Liver (tissue), 9 donors: ENCODE measurements around the gene CCT6A. TPM values are rescaled to one million over a fixed set of nuclear protein-coding genes. Genes with fewer than 3 reads are reported as not detected.

Experiments
- DNase-seq: peaks from one replicate; pipeline ENCODE4 v3.0.0-alpha.2; 2017; ENCODE audit warnings: low spot score
- H3K27ac ChIP-seq, 2 donors: one replicate each; pipeline ENCODE4 v1.7.0; 2013; ENCODE audit warnings: inconsistent platforms in 2 of 2, low read length in 2 of 2, control low read depth in 1 of 2, low read depth in 1 of 2, mild to moderate bottlenecking in 1 of 2
- H3K27me3 ChIP-seq, 4 donors: one replicate each; pipeline versions ENCODE4 v1.6.1 to v1.7.0; 2013; ENCODE audit warnings: low read length in 3 of 4, inconsistent platforms in 1 of 4, mild to moderate bottlenecking in 1 of 4, moderate library complexity in 1 of 4; ENCODE audit not compliant: control insufficient read depth in 4 of 4, insufficient read depth in 4 of 4
- H3K36me3 ChIP-seq, 4 donors: one replicate each; pipeline versions ENCODE4 v1.6.1 to v1.7.0; 2013; ENCODE audit warnings: low read length in 3 of 4, mild to moderate bottlenecking in 3 of 4, low read depth in 1 of 4, moderate library complexity in 1 of 4; ENCODE audit not compliant: control insufficient read depth in 4 of 4, insufficient read depth in 3 of 4
- H3K4me1 ChIP-seq, 4 donors: one replicate each; pipeline versions ENCODE4 v1.6.1 to v1.7.0; 2013; ENCODE audit warnings: low read length in 3 of 4, mild to moderate bottlenecking in 3 of 4, moderate library complexity in 1 of 4; ENCODE audit not compliant: control insufficient read depth in 4 of 4, insufficient read depth in 4 of 4
- H3K4me3 ChIP-seq, 3 donors: one replicate each; pipeline versions ENCODE4 v1.6.1 to v1.7.0; 2013; ENCODE audit warnings: low read length in 3 of 3, control low read depth in 1 of 3, low read depth in 1 of 3, mild to moderate bottlenecking in 1 of 3
- H3K9ac ChIP-seq, 2 donors: one replicate each; pipeline ENCODE4 v1.7.0; 2013; ENCODE audit warnings: low read length in 2 of 2, mild to moderate bottlenecking in 2 of 2, moderate library complexity in 2 of 2, control low read depth in 1 of 2, low read depth in 1 of 2
- H3K9me3 ChIP-seq, 4 donors: one replicate each; pipeline versions ENCODE4 v1.6.1 to v1.7.0; 2013; ENCODE audit warnings: low read length in 3 of 4; ENCODE audit not compliant: control insufficient read depth in 4 of 4
- ATF3 ChIP-seq: IDR thresholded peaks from 2 replicates; pipeline ENCODE4 v1.6.1; 2016; ENCODE audit warnings: antibody characterized with exemption
- CTCF ChIP-seq: fragments of 150-350 bp; IDR thresholded peaks from 2 replicates; pipeline ENCODE4 v1.5.1; 2017; ENCODE audit warnings: improper control_type of control experiment, low read depth, low read length; ENCODE audit not compliant: missing input control
- EGR1 ChIP-seq, 2 donors: IDR thresholded peaks; 2 replicates each; pipeline ENCODE4 v1.6.1; 2016 to 2018; ENCODE audit warnings: antibody characterized with exemption in 2 of 2, low read depth in 2 of 2
- FOXA1 ChIP-seq: IDR thresholded peaks from 2 replicates; pipeline ENCODE4 v1.6.1; 2016; ENCODE audit warnings: antibody characterized with exemption
- FOXA2 ChIP-seq: IDR thresholded peaks from 2 replicates; pipeline ENCODE4 v1.6.1; 2016; ENCODE audit warnings: antibody characterized with exemption
- GABPA ChIP-seq, 2 donors: IDR thresholded peaks in 1 of 2; conservative IDR thresholded peaks in 1 of 2; 2 replicates each; pipeline ENCODE4 v1.6.1; 2016; ENCODE audit warnings: antibody characterized with exemption in 2 of 2, mild to moderate bottlenecking in 1 of 2, moderate library complexity in 1 of 2
- HNF4A ChIP-seq, 2 donors: conservative IDR thresholded peaks; 2 replicates each; pipeline ENCODE4 v1.6.1; 2016; ENCODE audit warnings: antibody characterized with exemption in 2 of 2, mild to moderate bottlenecking in 2 of 2
- HNF4G ChIP-seq: IDR thresholded peaks from 2 replicates; pipeline ENCODE4 v1.6.1; 2016; ENCODE audit warnings: antibody characterized with exemption
- JUND ChIP-seq, 2 donors: IDR thresholded peaks; 2 replicates each; pipeline ENCODE4 v1.6.1; 2016; ENCODE audit warnings: antibody characterized with exemption in 2 of 2
- MAX ChIP-seq: IDR thresholded peaks from 2 replicates; pipeline ENCODE4 v1.6.1; 2016; ENCODE audit warnings: antibody characterized with exemption
- NR2F2 ChIP-seq: IDR thresholded peaks from 2 replicates; pipeline ENCODE4 v1.6.1; 2016; ENCODE audit warnings: antibody characterized with exemption
- RAD21 ChIP-seq, 2 donors: IDR thresholded peaks; 2 replicates each; pipeline ENCODE4 v1.6.1; 2016; ENCODE audit warnings: antibody characterized with exemption in 2 of 2, mild to moderate bottlenecking in 2 of 2
- REST ChIP-seq: IDR thresholded peaks from 2 replicates; pipeline ENCODE4 v1.6.1; 2016; ENCODE audit warnings: antibody characterized with exemption, mild to moderate bottlenecking
- RXRA ChIP-seq, 2 donors: IDR thresholded peaks; 2 replicates each; pipeline ENCODE4 v1.6.1; 2017 to 2018; ENCODE audit warnings: antibody characterized with exemption in 2 of 2, mild to moderate bottlenecking in 1 of 2
- SP1 ChIP-seq: IDR thresholded peaks from 2 replicates; pipeline ENCODE4 v1.6.1; 2018; ENCODE audit warnings: antibody characterized with exemption, mild to moderate bottlenecking
- TAF1 ChIP-seq: conservative IDR thresholded peaks from 2 replicates; pipeline ENCODE4 v1.6.1; 2016; ENCODE audit warnings: antibody characterized with exemption, mild to moderate bottlenecking
- YY1 ChIP-seq: IDR thresholded peaks from 2 replicates; pipeline ENCODE4 v1.6.1; 2016; ENCODE audit warnings: antibody characterized with exemption, mild to moderate bottlenecking
- ZBTB33 ChIP-seq: IDR thresholded peaks from 2 replicates; pipeline ENCODE4 v1.6.1; 2016; ENCODE audit warnings: antibody characterized with exemption
- WGBS: extraction: QIAGEN DNeasy Blood & Tissue Kit; methylation state at CpG from one replicate; pipeline ENCODE4 v1.1.7; 2013; 5-methylcytosine and 5-hydroxymethylcytosine counted together
- polyA plus RNA-seq, 2 donors: library from polyadenylated mRNA; stranded (reverse) in 1 of 2; unstranded in 1 of 2; fragments of 200-250 nt in 1 of 2; fragments of >200 nt in 1 of 2; fragmentation: Nextera tagmentation in 1 of 2; extraction: Ambion mirVana in 1 of 2; gene quantifications; one replicate each; pipeline versions ENCODE4 v1.2.1 to v1.2.3, GENCODE V29; 2013 to 2015
- total RNA-seq, 2 donors: library from RNA; depleted of rRNA; stranded (reverse); fragments of >200 nt; gene quantifications; one replicate each; pipeline ENCODE4 v1.2.3, GENCODE V29; 2014
- donor health status: healthy.
- donor health status: healthy.
- donor health status: healthy.
- donor health status: healthy.
- donor health status: healthy.

Gene CCT6A
- total and polyA plus RNA-seq, 4 donors, result 44.6 to 80.0 (median 49.1) TPM

- no peak for DNase-seq
- Histone ChIP-seq H3K9me3 (no peaks in the 10 kb centered on the region), H3K4me3 (no peak overlapping the region), H3K27me3 (no peaks in the 10 kb centered on the region), H3K27ac (no peak overlapping the region), H3K4me1 (peaks cover 1 to 7% (median 5%) of the 10 kb centered on the region in 4 donors), H3K9ac (no peak overlapping the region), H3K36me3 (peaks cover 2 to 12% (median 9%) of the 10 kb centered on the region in 4 donors)
- TF ChIP-seq REST, result no peak
- TF ChIP-seq SP1, result no peak
- no peak for TF ChIP-seq RXRA (IDR thresholded peaks at IDR 0.05)
- TF ChIP-seq ZBTB33, result no peak
- no peak for TF ChIP-seq ATF3
- TF ChIP-seq GABPA (IDR thresholded peaks at IDR 0.05 in 1 of 2, conservative IDR thresholded peaks at IDR 0.05 in 1 of 2), result no peak
- TF ChIP-seq YY1, result no peak
- whole genome bisulfite sequencing, result 98% methylated on average over 1 of the region's 1 CpG
Observed at GRCh38 chr7:56107954-56108258, 56.3 kb downstream of the CCT6A start.

GRCh38 chr7:56110611-56111010 lies 59.0 kb downstream of the CCT6A start:
- no peaks in the 10 kb centered on the region for H3K27me3 ChIP-seq
- H3K4me1 ChIP-seq, result peaks cover 0 to under 1% (median 0%) of the 10 kb centered on the region in 4 donors
- no peak overlapping the region for H3K9ac ChIP-seq
- H3K36me3 ChIP-seq, result no peaks in the 10 kb centered on the region
- 83% methylated on average over 1 of the region's 1 CpG for WGBS
- no peak for DNase-seq
- no peak overlapping the region for H3K27ac ChIP-seq
- TF ChIP-seq RAD21 (IDR thresholded peaks at IDR 0.05) (no peak), REST (no peak), CTCF (no peak), GABPA (IDR thresholded peaks at IDR 0.05 in 1 of 2, conservative IDR thresholded peaks at IDR 0.05 in 1 of 2) (no peak), MAX (no peak), HNF4G (no peak), ZBTB33 (no peak), FOXA2 (no peak), JUND (IDR thresholded peaks at IDR 0.05) (no peak), NR2F2 (no peak), EGR1 (IDR thresholded peaks at IDR 0.05; ENCODE audit: low read depth in 2 of 2) (no peak), FOXA1 (no peak), YY1 (no peak), SP1 (no peak), RXRA (IDR thresholded peaks at IDR 0.05) (no peak), HNF4A (conservative IDR thresholded peaks at IDR 0.05) (no peak), TAF1 (no peak)
- H3K4me3 ChIP-seq, result no peak overlapping the region
- no peaks in the 10 kb centered on the region for H3K9me3 ChIP-seq
